TTC549 (cell line): ENCODE results near the gene C2CD2.
"Not testable (repeated sequence)": the region's sequence is repeated elsewhere in the genome, so short reads cannot be mapped to it uniquely, and the experiment has no call there.

ENCODE experiments used
- FAIRE-seq: peaks from 2 replicates; lab custom pipeline; 2012; peaks lifted over from hg19 to GRCh38; lab: Jason Lieb, UNC

The C2CD2 gene

GRCh38 chr21:41953831-41954653, at the start of gene C2CD2:
TSS of gene C2CD2 (minus strand) at chr21:41954018. CDS start at chr21:41953648, 370 bp downstream.
- no peak for FAIRE-seq

- FAIRE-seq, result no peak
Measured at GRCh38 chr21:42003051-42003461, 49.2 kb upstream of the C2CD2 start.

- FAIRE-seq, result no peak
Measured at GRCh38 chr21:42002421-42002958, 48.7 kb upstream of the C2CD2 start.

- FAIRE-seq, result no peak
Measured at GRCh38 chr21:42001781-42002180, 48.0 kb upstream of the C2CD2 start.

GRCh38 chr21:42000908-42001307, 47.1 kb upstream of the C2CD2 start:
- FAIRE-seq, result no peak

- FAIRE-seq, result no peak
Measured at GRCh38 chr21:41997657-41998056, 43.8 kb upstream of the C2CD2 start.

- FAIRE-seq, result no peak
Measured at GRCh38 chr21:41995577-41995976, 41.8 kb upstream of the C2CD2 start.

GRCh38 chr21:41994613-41995012, 40.8 kb upstream of the C2CD2 start:
- FAIRE-seq, result not testable (repeated sequence)

- FAIRE-seq, result no peak
Measured at GRCh38 chr21:41993744-41994143, 39.9 kb upstream of the C2CD2 start.

- FAIRE-seq, result no peak
Measured at GRCh38 chr21:41992576-41992975, 38.8 kb upstream of the C2CD2 start.

GRCh38 chr21:41991659-41992058, 37.8 kb upstream of the C2CD2 start:
- no peak for FAIRE-seq

GRCh38 chr21:41989698-41990097, 35.9 kb upstream of the C2CD2 start:
- FAIRE-seq, result no peak

GRCh38 chr21:41987310-41987709, 33.5 kb upstream of the C2CD2 start:
- FAIRE-seq, result no peak

GRCh38 chr21:41985662-41986416, 32.0 kb upstream of the C2CD2 start:
- no peak for FAIRE-seq

- no peak for FAIRE-seq
Measured at GRCh38 chr21:41983229-41983628, 29.4 kb upstream of the C2CD2 start.

- FAIRE-seq, result no peak
Measured at GRCh38 chr21:41980561-41980960, 26.7 kb upstream of the C2CD2 start.

- no peak for FAIRE-seq
Measured at GRCh38 chr21:41979751-41980369, 26.0 kb upstream of the C2CD2 start.

GRCh38 chr21:41979335-41979734, 25.5 kb upstream of the C2CD2 start:
- FAIRE-seq, result no peak

- FAIRE-seq, result no peak
Measured at GRCh38 chr21:41977034-41977950, 23.5 kb upstream of the C2CD2 start.

- FAIRE-seq, result no peak
Measured at GRCh38 chr21:41976611-41977010, 22.8 kb upstream of the C2CD2 start.

- no peak for FAIRE-seq
Measured at GRCh38 chr21:41975391-41976272, 21.8 kb upstream of the C2CD2 start.
